Measurements from ENCODE around the gene SLC2A3. TPM values are rescaled to one million over a fixed set of nuclear protein-coding genes. Genes with fewer than 3 reads are reported as not detected.
A peak's percentile ranks its signal among the peaks of the same experiment; 100 is the strongest.
"Not testable (repeated sequence)": the region's sequence is repeated elsewhere in the genome, so short reads cannot be mapped to it uniquely, and the experiment has no call there.

SLC2A3 gene
- total RNA-seq = 31.4 and 32.9 TPM in 2 replicates
- polyA plus RNA-seq (2012) = 36.6 TPM

- DNase-seq (ENCODE audit: low read depth) = peak; percentile 90
Measured at GRCh38 chr12:7935590-7936581, at the start of gene SLC2A3. Gene SLC2A3, minus strand, starts transcription at chr12:7936187. Its CDS starts 153 bp downstream, at chr12:7936034.

DNA sequence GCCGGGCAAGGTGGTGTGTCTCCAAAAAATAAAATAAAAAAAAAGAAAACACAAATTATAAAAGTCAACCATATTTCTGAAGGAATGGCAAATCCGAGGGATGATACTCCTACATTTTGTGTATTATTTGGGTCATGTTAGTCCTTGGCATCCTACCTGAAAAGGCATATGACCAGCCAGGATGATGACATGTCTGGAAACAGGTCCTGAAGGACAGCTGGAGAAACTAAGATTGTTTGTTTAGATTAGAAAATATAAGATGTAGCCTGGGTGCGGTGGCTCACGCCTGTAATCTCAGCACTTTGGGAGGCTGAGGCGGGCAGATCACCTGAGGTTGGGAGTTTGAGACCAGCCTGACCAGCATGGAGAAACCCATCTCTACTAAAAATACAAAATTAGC lies 48.9 kb upstream of the SLC2A3 start:
- no peak for DNase-seq (ENCODE audit: low read depth)

GRCh38 chr12:7983460-7983859 lies 47.5 kb upstream of the SLC2A3 start:
- not testable (repeated sequence) for DNase-seq (ENCODE audit: low read depth)

GRCh38 chr12:7983019-7983418 lies 47.0 kb upstream of the SLC2A3 start:
- not testable (repeated sequence) for DNase-seq (ENCODE audit: low read depth)

GRCh38 chr12:7982332-7982735 lies 46.3 kb upstream of the SLC2A3 start:
- DNase-seq (ENCODE audit: low read depth) = not testable (repeated sequence)

GRCh38 chr12:7981446-7981845 lies 45.5 kb upstream of the SLC2A3 start:
- no peak for DNase-seq (ENCODE audit: low read depth)

- DNase-seq (ENCODE audit: low read depth) = not testable (repeated sequence)
Measured at GRCh38 chr12:7977351-7978124, 41.6 kb upstream of the SLC2A3 start.

DNA sequence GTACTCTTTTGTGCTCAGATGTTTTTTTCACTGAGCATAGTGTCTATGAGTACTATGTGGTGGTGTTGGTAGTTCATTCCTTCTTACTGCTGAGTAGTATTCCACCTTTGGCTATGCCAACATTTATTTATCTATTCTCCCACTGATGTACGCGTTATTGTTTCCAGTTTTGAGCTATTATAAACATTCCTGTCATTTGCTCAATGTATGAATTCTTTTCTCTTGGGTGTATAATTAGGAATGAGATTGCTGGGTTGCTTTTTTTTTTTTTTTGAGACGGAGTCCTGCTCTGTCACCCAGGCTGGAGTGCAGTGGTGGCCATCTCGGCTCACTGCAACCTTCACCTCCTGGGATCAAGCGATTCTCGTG lies 37.5 kb upstream of the SLC2A3 start:
- DNase-seq (ENCODE audit: low read depth) = no peak

- no peak for DNase-seq (ENCODE audit: low read depth)
Measured at GRCh38 chr12:7972734-7973456, 36.9 kb upstream of the SLC2A3 start.

- DNase-seq (ENCODE audit: low read depth) = not testable (repeated sequence)
Measured at GRCh38 chr12:7972269-7972668, 36.3 kb upstream of the SLC2A3 start.

DNA sequence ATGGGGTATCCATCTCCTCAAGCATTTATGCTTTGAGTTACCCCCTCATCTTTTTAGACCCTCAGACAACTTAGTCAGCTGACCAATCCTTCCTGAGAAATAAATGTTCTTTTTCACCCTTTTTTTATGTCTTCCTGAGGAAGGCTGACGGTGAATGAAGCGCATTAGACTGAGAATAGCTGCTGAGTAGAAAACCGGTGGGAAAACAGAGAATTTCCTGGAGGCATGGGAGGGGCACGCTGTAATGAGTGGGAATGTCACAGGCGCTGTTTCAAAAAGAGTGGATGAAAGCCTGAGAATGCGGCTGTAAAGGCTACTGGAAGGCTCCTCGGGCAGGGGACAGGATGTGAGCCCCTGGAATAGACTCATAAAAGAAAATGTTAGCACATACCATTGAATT lies 35.8 kb upstream of the SLC2A3 start:
- not testable (repeated sequence) for DNase-seq (ENCODE audit: low read depth)

DNA sequence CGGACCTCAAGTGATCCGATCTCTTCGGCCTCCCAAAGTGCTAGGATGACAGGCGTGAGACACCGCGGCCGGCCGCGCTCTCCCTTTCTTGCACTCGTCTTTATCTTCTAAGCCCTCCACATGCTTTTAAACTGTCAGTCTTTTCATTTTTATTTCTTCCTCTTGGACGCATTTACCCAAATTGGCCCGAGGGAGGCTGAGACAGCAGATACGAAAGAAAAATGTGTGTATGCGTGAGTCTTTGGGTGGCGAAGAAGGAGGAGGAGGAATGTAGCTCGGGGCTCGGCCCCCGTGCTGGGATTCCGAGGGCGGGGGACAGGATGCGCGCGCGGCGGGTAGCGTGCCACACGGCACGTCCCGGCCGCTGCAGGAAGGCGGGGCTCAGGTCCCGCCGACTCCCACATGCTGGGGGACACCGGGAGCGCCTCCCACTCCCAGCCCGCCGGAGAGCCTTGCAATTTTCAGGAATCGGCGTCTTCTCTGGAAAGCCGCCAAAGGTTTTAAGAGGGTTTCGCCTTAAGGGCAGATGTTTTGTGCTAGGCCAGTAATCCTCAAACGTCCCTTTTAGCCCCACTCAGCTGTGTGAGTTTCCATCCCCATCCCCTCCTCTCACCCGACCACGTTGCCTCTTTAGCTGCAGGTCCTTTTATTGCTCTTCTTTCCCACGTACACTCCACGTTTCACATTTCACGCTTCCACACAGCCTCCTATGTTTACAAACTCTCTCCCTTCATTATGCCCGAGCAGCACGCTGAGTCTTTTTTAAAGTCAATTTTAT lies 34.7 kb upstream of the SLC2A3 start:
- DNase-seq (ENCODE audit: low read depth) = peak; percentile 88

DNA sequence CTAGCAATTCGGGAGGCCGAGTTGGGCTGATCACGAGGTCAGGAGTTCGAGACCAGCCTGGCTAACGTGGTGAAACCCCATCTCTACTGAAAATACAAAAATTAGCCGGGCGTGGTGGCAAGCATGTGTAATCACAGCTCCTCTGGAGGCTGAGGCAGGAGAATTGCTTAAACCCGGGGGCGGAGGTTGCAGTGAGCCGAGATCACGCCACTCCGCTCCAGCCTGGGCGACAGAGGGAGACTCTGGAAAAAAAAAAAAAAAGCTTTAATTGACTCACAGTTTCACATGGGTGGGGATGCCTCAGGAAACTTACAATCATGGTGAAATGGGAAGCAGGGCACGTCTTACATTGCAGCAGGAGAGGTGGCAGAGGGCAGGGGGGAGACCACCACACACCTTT lies 30.6 kb upstream of the SLC2A3 start:
- no peak for DNase-seq (ENCODE audit: low read depth)

- DNase-seq (ENCODE audit: low read depth) = not testable (repeated sequence)
Measured at GRCh38 chr12:7964669-7965068, 28.7 kb upstream of the SLC2A3 start.

- no peak for DNase-seq (ENCODE audit: low read depth)
Measured at GRCh38 chr12:7961395-7962178, 25.6 kb upstream of the SLC2A3 start.

DNA sequence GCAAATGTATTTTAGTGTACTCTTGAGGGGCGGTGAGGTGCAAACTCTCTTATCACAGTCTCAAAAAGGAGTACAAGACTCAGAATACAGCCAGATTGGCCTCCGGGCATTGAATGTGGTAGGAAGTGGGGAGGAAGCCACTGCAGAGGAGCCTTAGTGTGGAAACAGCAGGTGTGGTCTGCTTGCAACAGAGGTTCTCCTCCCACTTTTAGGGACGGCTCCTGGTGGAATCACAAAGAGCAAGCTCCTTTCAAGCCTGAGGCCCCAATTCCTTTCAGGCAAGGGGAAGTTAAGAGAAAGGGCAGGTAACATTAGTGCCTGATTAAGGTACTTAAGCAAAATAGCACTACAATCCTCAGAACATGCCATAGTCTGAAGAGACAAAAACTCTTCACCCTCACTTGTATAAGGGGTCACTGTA lies 23.7 kb upstream of the SLC2A3 start:
- peak; percentile 8 for DNase-seq (ENCODE audit: low read depth)

- no peak for DNase-seq (ENCODE audit: low read depth)
Measured at GRCh38 chr12:7959278-7959677, 23.3 kb upstream of the SLC2A3 start.

DNA sequence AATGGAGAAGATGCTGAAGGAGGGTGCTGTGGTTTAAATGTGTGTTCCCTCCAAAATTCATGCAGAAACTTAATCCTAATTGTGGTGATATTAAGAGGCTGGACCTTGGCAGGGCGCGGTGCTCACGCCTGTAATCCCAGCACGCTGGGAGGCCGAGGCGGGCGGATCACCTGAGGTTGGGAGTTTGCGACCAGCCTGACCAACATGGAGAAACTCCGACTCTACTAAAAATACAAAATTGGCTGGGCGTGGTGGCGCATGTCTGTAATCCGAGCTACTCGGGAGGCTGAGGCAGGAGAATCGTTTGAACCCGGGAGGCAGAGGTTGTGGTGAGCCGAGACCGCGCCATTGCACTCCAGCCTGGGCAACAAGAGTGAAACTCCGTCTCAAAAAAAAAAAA lies 18.9 kb upstream of the SLC2A3 start:
- not testable (repeated sequence) for DNase-seq (ENCODE audit: low read depth)

DNA sequence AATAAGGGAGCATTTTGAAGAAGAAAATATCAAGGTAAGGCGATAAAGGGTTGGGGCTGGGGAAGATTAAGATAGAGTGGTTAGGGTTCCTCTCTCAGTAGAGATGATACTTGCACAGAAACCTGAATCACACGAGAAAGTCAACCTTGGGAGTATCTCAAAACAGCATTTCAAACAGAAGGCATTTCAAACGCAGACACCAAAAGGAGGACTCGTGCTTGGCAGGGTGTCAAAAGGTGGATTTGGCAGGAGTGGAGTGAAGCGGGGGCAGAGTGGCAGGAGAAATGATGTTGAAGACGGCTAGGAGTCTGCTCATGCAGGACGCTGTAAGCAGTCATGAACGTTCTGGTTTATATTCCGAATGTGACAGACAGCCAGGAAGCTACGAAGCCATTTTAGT lies 18.4 kb upstream of the SLC2A3 start:
- not testable (repeated sequence) for DNase-seq (ENCODE audit: low read depth)

DNA sequence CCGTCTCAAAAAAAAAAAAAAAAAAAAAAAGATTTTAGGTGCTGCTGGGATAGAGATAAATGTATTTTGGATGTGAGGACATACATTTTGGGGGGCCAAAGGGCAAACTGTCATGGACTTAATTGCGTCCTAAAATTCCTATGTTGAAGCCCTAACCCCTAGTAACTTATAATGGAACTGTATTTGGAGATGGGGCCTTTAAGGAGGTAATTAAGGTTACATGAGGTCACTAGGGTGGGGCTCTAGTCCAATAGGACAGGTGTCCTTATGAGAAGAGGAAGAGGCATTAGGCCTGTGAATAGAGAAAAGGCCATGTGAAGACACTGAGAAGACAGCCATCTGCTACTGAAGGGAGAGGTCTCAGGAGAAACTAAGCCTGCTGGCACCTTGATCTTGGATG lies 17.9 kb upstream of the SLC2A3 start:
- DNase-seq (ENCODE audit: low read depth) = not testable (repeated sequence)

Data from myocyte (in vitro differentiated cells).